ENCODE data around the gene LONP2.

GRCh38 chr16:48370229-48370628 is 126.1 kb downstream of the LONP2 start:
- TF ChIP-seq, protein P1, sequence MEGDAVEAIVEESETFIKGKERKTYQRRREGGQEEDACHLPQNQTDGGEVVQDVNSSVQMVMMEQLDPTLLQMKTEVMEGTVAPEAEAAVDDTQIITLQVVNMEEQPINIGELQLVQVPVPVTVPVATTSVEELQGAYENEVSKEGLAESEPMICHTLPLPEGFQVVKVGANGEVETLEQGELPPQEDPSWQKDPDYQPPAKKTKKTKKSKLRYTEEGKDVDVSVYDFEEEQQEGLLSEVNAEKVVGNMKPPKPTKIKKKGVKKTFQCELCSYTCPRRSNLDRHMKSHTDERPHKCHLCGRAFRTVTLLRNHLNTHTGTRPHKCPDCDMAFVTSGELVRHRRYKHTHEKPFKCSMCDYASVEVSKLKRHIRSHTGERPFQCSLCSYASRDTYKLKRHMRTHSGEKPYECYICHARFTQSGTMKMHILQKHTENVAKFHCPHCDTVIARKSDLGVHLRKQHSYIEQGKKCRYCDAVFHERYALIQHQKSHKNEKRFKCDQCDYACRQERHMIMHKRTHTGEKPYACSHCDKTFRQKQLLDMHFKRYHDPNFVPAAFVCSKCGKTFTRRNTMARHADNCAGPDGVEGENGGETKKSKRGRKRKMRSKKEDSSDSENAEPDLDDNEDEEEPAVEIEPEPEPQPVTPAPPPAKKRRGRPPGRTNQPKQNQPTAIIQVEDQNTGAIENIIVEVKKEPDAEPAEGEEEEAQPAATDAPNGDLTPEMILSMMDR (IDR thresholded peaks at IDR 0.05 in 8 of 11, conservative IDR thresholded peaks at IDR 0.05 in 3 of 11) = no peak
- no peak for TF ChIP-seq POLR2A (IDR thresholded peaks at IDR 0.05)
- no peak for TF ChIP-seq POLR2AphosphoS5 (IDR thresholded peaks at IDR 0.05)

All from spleen (tissue), 7 donors.